GM23338 (cell line): ENCODE measurements around the gene MTHFD1L. TPM values are rescaled to one million over a fixed set of nuclear protein-coding genes. Genes with fewer than 3 reads are reported as not detected.

Experiments used
- ATAC-seq: fragments of 200-7000 bp; cut with Tn5 transposase; 3 replicates; pipeline ENCODE4 v1.9.1; 2020
- DNase-seq: peaks from one replicate; pipeline ENCODE4 v3.0.0-alpha.2; 2015; ENCODE audit warnings: low spot score
- H2AFZ ChIP-seq: fragments of 200-600 bp; sonication (generic); 2 replicates; pipeline ENCODE4 v1.8.0; 2016; ENCODE audit warnings: antibody characterized with exemption, mild to moderate bottlenecking, moderate library complexity
- H3F3A ChIP-seq: fragments of 200-600 bp; sonication (generic); replicated peaks from 2 replicates; pipeline ENCODE4 v1.8.0; 2017; ENCODE audit warnings: antibody characterized with exemption, mixed run types, low read depth
- H3K27ac ChIP-seq: fragments of 200-600 bp; sonication (generic); 2 replicates; pipeline ENCODE4 v1.6.1; 2016; ENCODE audit warnings: low read depth
- H3K27me3 ChIP-seq: fragments of 200-600 bp; sonication (generic); 2 replicates; pipeline ENCODE4 v1.8.0; 2016; ENCODE audit warnings: mild to moderate bottlenecking, mixed run types, moderate library complexity; ENCODE audit not compliant: insufficient read depth
- H3K36me3 ChIP-seq: fragments of 200-600 bp; sonication (generic); 2 replicates; pipeline ENCODE4 v1.8.0; 2016; ENCODE audit warnings: mild to moderate bottlenecking; ENCODE audit not compliant: insufficient read depth
- H3K4me1 ChIP-seq: fragments of 200-600 bp; sonication (generic); 2 replicates; pipeline ENCODE4 v1.8.0; 2016; ENCODE audit warnings: mild to moderate bottlenecking, moderate library complexity; ENCODE audit not compliant: insufficient read depth
- H3K4me2 ChIP-seq: fragments of 200-600 bp; sonication (generic); 2 replicates; pipeline ENCODE4 v1.7.1; 2017; ENCODE audit warnings: mixed run types
- H3K4me3 ChIP-seq: fragments of 200-600 bp; sonication (generic); 2 replicates; pipeline ENCODE4 v1.6.1; 2016; ENCODE audit warnings: mixed run types
- H3K79me2 ChIP-seq: fragments of 200-600 bp; sonication (generic); replicated peaks from 2 replicates; pipeline ENCODE4 v1.8.0; 2017; ENCODE audit warnings: mild to moderate bottlenecking; ENCODE audit not compliant: insufficient read depth
- H3K9me2 ChIP-seq: fragments of 200-600 bp; sonication (generic); 2 replicates; pipeline ENCODE4 v1.8.0; 2017; ENCODE audit not compliant: insufficient read depth
- H4K20me1 ChIP-seq: fragments of 200-600 bp; sonication (generic); replicated peaks from 2 replicates; pipeline ENCODE4 v1.8.0; 2017; ENCODE audit warnings: mild to moderate bottlenecking; ENCODE audit not compliant: insufficient read depth
- H3K27ac Mint-ChIP-seq: 2 replicates; pipeline ENCODE4 v1.8.0; 2020; ENCODE audit warnings: inconsistent platforms, mild to moderate bottlenecking, moderate library complexity, mixed read lengths
- H3K27me3 Mint-ChIP-seq: 3 replicates; pipeline ENCODE4 v1.8.0; 2022; ENCODE audit warnings: low read depth, mild to moderate bottlenecking, moderate library complexity, mixed read lengths, inconsistent platforms; ENCODE audit not compliant: insufficient read depth, poor library complexity
- H3K36me3 Mint-ChIP-seq: 3 replicates; pipeline ENCODE4 v1.8.0; 2021; ENCODE audit warnings: low read depth, mild to moderate bottlenecking, inconsistent platforms, moderate library complexity, mixed read lengths
- H3K4me1 Mint-ChIP-seq: 3 replicates; pipeline ENCODE4 v1.8.0; 2020; ENCODE audit warnings: mild to moderate bottlenecking, inconsistent platforms, mixed read lengths
- H3K4me3 Mint-ChIP-seq: 3 replicates; pipeline ENCODE4 v1.8.0; 2021; ENCODE audit warnings: moderate library complexity, mild to moderate bottlenecking, inconsistent platforms, mixed read lengths
- H3K9me3 Mint-ChIP-seq: 3 replicates; pipeline ENCODE4 v1.8.0; 2020; ENCODE audit warnings: moderate library complexity, mild to moderate bottlenecking, inconsistent platforms, mixed read lengths
- CREB1 ChIP-seq: fragments of 250-450 bp; sonication (Bioruptor Pico); IDR thresholded peaks from 2 replicates; pipeline ENCODE4 v1.5.0; 2020; ENCODE audit warnings: low read depth, mild to moderate bottlenecking, moderate library complexity
- EZH2phosphoT487 ChIP-seq: fragments of 200-600 bp; sonication (generic); IDR thresholded peaks from one replicate; pipeline ENCODE4 v1.8.1; 2018; ENCODE audit warnings: antibody characterized with exemption; ENCODE audit not compliant: unreplicated experiment
- JUNB ChIP-seq: IDR thresholded peaks from one replicate; pipeline ENCODE4 v1.6.1; 2016; ENCODE audit warnings: antibody characterized with exemption; ENCODE audit not compliant: unreplicated experiment
- NANOG ChIP-seq: IDR thresholded peaks from 2 replicates; pipeline ENCODE4 v1.6.1; 2016; ENCODE audit warnings: antibody characterized with exemption, borderline replicate concordance
- POLR2AphosphoS5 ChIP-seq: IDR thresholded peaks from 2 replicates; pipeline ENCODE4 v1.6.1; 2016; ENCODE audit warnings: antibody characterized with exemption, low read depth
- STAT1 ChIP-seq: IDR thresholded peaks from one replicate; pipeline ENCODE4 v1.6.1; 2016; ENCODE audit warnings: antibody characterized with exemption; ENCODE audit not compliant: unreplicated experiment
- ZNF331 ChIP-seq: fragments of 250-450 bp; sonication (Bioruptor Pico); IDR thresholded peaks from 2 replicates; pipeline ENCODE4 v1.5.0; 2020; ENCODE audit warnings: low read depth, mild to moderate bottlenecking, moderate library complexity
- ZNF462 ChIP-seq: fragments of 250-450 bp; sonication (Bioruptor Pico); IDR thresholded peaks from 2 replicates; pipeline ENCODE4 v1.5.0; 2020; ENCODE audit warnings: mild to moderate bottlenecking, moderate library complexity
- polyA plus RNA-seq: library from polyadenylated mRNA; unstranded; fragments of >200 nt; fragmentation: Nextera tagmentation; extraction: Ambion mirVana; gene quantifications from 2 replicates; pipeline ENCODE4 v1.2.1, GENCODE V29; 2016
- total RNA-seq: library from RNA; depleted of rRNA; stranded (reverse); fragments of >200 nt; shearing (Covaris generic); gene quantifications from 2 replicates; pipeline ENCODE4 v1.2.3, GENCODE V29; 2014
- TF ChIP-seq, protein P1 (sequence below), 2 experiments: fragments of 200-600 bp in 1 of 2; sonication (generic) in 1 of 2; conservative IDR thresholded peaks; 2 replicates each; pipeline versions ENCODE4 v1.5.1 to v1.6.1; 2016 to 2017; ENCODE audit warnings: antibody characterized with exemption in 2 of 2, low read depth in 2 of 2, mild to moderate bottlenecking in 2 of 2, moderate library complexity in 1 of 2
- TF ChIP-seq, protein P2 (sequence below): IDR thresholded peaks from 2 replicates; pipeline ENCODE4 v1.6.1; 2016; ENCODE audit warnings: antibody characterized with exemption

The MTHFD1L gene
- total and polyA plus RNA-seq, 2 experiments from 2014 or later, result 53.2 to 66.8 TPM

DNA sequence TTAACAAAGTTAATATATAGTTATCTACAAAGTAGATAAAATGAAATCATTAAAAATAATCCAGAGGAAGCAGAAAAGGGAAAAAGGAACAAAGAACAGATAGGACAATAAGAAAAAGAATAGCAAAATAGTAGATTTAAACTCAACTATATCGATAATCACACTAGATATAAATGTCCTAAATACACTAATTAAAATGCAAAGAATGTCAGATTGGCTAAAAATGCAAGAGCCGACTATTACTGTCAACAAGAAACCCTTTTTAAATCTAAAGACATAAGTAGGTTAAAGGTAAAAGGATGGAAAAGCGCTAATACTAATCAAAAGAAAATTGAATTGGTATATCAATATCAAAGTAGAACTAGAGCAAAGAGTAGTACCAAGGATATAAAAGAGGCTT is 209.5 kb downstream of the MTHFD1L start:
- no peaks in the 10 kb centered on the region for H3F3A ChIP-seq
- peaks cover 3% of the 10 kb centered on the region for H3K27me3 Mint-ChIP-seq
- H3K27ac Mint-ChIP-seq, result no peak overlapping the region
- H3K36me3 ChIP-seq, result no peaks in the 10 kb centered on the region
- no peaks in the 10 kb centered on the region for H3K27me3 ChIP-seq
- no peaks in the 10 kb centered on the region for H3K79me2 ChIP-seq
- H3K4me1 ChIP-seq, result no peaks in the 10 kb centered on the region
- H3K4me3 Mint-ChIP-seq, result no peak overlapping the region
- peaks cover 31% of the 10 kb centered on the region; the same call in 2 of the 3 replicates for H3K36me3 Mint-ChIP-seq
- no peak overlapping the region for H2AFZ ChIP-seq
- H3K9me2 ChIP-seq, result no peaks in the 10 kb centered on the region
- DNase-seq, result no peak
- no peak overlapping the region for H3K4me3 ChIP-seq
- H3K27ac ChIP-seq, result no peak overlapping the region
- H3K9me3 Mint-ChIP-seq, result no peaks in the 10 kb centered on the region
- no peak for TF ChIP-seq JUNB
- TF ChIP-seq POLR2AphosphoS5, result no peak
- no peak for TF ChIP-seq STAT1
- TF ChIP-seq, protein P1, sequence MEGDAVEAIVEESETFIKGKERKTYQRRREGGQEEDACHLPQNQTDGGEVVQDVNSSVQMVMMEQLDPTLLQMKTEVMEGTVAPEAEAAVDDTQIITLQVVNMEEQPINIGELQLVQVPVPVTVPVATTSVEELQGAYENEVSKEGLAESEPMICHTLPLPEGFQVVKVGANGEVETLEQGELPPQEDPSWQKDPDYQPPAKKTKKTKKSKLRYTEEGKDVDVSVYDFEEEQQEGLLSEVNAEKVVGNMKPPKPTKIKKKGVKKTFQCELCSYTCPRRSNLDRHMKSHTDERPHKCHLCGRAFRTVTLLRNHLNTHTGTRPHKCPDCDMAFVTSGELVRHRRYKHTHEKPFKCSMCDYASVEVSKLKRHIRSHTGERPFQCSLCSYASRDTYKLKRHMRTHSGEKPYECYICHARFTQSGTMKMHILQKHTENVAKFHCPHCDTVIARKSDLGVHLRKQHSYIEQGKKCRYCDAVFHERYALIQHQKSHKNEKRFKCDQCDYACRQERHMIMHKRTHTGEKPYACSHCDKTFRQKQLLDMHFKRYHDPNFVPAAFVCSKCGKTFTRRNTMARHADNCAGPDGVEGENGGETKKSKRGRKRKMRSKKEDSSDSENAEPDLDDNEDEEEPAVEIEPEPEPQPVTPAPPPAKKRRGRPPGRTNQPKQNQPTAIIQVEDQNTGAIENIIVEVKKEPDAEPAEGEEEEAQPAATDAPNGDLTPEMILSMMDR (conservative IDR thresholded peaks at IDR 0.05; ENCODE audit: low read depth in 2 of 2), result no peak
- no peak for TF ChIP-seq ZNF331 (CRISPR knock-in tag)
- TF ChIP-seq CREB1 (CRISPR knock-in tag), result no peak
- ATAC-seq, result no peak
- no peaks in the 10 kb centered on the region for H3K4me1 Mint-ChIP-seq
- no peaks in the 10 kb centered on the region for H4K20me1 ChIP-seq
- H3K4me2 ChIP-seq, result no peak overlapping the region

GRCh38 chr6:151075527-151075926 is 210.0 kb downstream of the MTHFD1L start:
- ATAC-seq, result no peak
- H3K4me3 Mint-ChIP-seq, result no peak overlapping the region
- TF ChIP-seq NANOG (no peak), POLR2AphosphoS5 (no peak), CREB1 (CRISPR knock-in tag) (no peak), EZH2phosphoT487 (no peak), ZNF462 (CRISPR knock-in tag) (no peak)
- TF ChIP-seq, protein P2, sequence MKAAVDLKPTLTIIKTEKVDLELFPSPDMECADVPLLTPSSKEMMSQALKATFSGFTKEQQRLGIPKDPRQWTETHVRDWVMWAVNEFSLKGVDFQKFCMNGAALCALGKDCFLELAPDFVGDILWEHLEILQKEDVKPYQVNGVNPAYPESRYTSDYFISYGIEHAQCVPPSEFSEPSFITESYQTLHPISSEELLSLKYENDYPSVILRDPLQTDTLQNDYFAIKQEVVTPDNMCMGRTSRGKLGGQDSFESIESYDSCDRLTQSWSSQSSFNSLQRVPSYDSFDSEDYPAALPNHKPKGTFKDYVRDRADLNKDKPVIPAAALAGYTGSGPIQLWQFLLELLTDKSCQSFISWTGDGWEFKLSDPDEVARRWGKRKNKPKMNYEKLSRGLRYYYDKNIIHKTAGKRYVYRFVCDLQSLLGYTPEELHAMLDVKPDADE, result no peak

More at GRCh38 chr6:151075527-151075926, 210.0 kb downstream of the MTHFD1L start:
- H3K36me3 ChIP-seq, result no peaks in the 10 kb centered on the region
- no peaks in the 10 kb centered on the region for H3F3A ChIP-seq
- H4K20me1 ChIP-seq, result no peaks in the 10 kb centered on the region
- no peaks in the 10 kb centered on the region for H3K9me3 Mint-ChIP-seq
- no peaks in the 10 kb centered on the region for H3K4me1 Mint-ChIP-seq
- H3K36me3 Mint-ChIP-seq, result peaks cover 31% of the 10 kb centered on the region; the same call in 2 of the 3 replicates
- H3K4me2 ChIP-seq, result no peak overlapping the region
- H3K27me3 ChIP-seq, result no peaks in the 10 kb centered on the region
- peaks cover 3% of the 10 kb centered on the region for H3K27me3 Mint-ChIP-seq
- no peaks in the 10 kb centered on the region for H3K9me2 ChIP-seq
- no peaks in the 10 kb centered on the region for H3K4me1 ChIP-seq
- H2AFZ ChIP-seq, result no peak overlapping the region
- no peak overlapping the region for H3K27ac Mint-ChIP-seq
- no peak for DNase-seq
- no peak overlapping the region for H3K27ac ChIP-seq
- no peaks in the 10 kb centered on the region for H3K79me2 ChIP-seq
- H3K4me3 ChIP-seq, result no peak overlapping the region
